Measurements from ENCODE around the gene FBXO40. TPM values are rescaled to one million over a fixed set of nuclear protein-coding genes. Genes with fewer than 3 reads are reported as not detected.

The FBXO40 gene
- total and polyA plus RNA-seq, 7 donors, result 0.95 to 152 (median 33.0) TPM

- Histone ChIP-seq H3K4me3 (peak overlapping the region; percentile 28), H3K27me3 (ENCODE audit: insufficient read depth in 3 of 3, low read length in 2 of 3) (no peaks in the 10 kb centered on the region), H3K36me3 (ENCODE audit: insufficient read depth in 1 of 2, low read depth in 1 of 2) (peaks cover 0 to 9% of the 10 kb centered on the region in 2 donors), H3K9me3 (no peaks in the 10 kb centered on the region), H3K27ac (no peak overlapping the region), H3K4me1 (no peaks in the 10 kb centered on the region)
- intact Hi-C loops (cut with DNase I), result no loop called here
- DNase-seq (no peak), ATAC-seq (no peak)
- 59 to 72% (median 68%) methylated on average over 6 of the region's 6 CpGs for WGBS, 3 donors
- no peak for TF ChIP-seq CTCF (IDR thresholded peaks at IDR 0.05)
Observed at GRCh38 chr3:121658716-121659435, 65.7 kb downstream of the FBXO40 start.

- Histone ChIP-seq H3K27ac (no peak overlapping the region), H3K4me1 (no peaks in the 10 kb centered on the region), H3K9me3 (no peaks in the 10 kb centered on the region), H3K4me3 (peak overlapping the region; percentile 28), H3K27me3 (ENCODE audit: insufficient read depth in 3 of 3, low read length in 2 of 3) (no peaks in the 10 kb centered on the region), H3K36me3 (ENCODE audit: insufficient read depth in 1 of 2, low read depth in 1 of 2) (peaks cover 0 to 16% of the 10 kb centered on the region in 2 donors)
- DNase-seq, result no peak
- ATAC-seq, result peak in 1 of 4 donors; percentile 4
- WGBS, 3 donors, result 93 to 95% (median 95%) methylated on average over 3 of the region's 3 CpGs
- intact Hi-C loops (cut with DNase I), result no loop called here
- TF ChIP-seq CTCF (IDR thresholded peaks at IDR 0.05), result no peak
Observed at GRCh38 chr3:121659586-121659985, 66.4 kb downstream of the FBXO40 start.

GRCh38 chr3:121660356-121661171 is 67.4 kb downstream of the FBXO40 start, which contains the start of gene HCLS1:
Gene HCLS1 (minus strand): TSS chr3:121660903. CDS start chr3:121658347, 2,556 bp downstream.
- Histone ChIP-seq H3K9me3 (no peaks in the 10 kb centered on the region), H3K4me3 (peak within 1 kb of the TSS; percentile 28), H3K36me3 (ENCODE audit: insufficient read depth in 1 of 2, low read depth in 1 of 2) (peaks cover 0 to 26% of the 10 kb centered on the region in 2 donors), H3K4me1 (no peaks in the 10 kb centered on the region), H3K27ac (peak within 1 kb of the TSS; percentile 50), H3K27me3 (ENCODE audit: insufficient read depth in 3 of 3, low read length in 2 of 3) (no peaks in the 10 kb centered on the region)
- DNase-seq (peak; percentile 25 to 67), ATAC-seq (peak in 2 of 4 donors; percentile 24 to 32)
- 56 to 79% (median 70%) methylated on average over 9 of the region's 9 CpGs for WGBS, 3 donors
- TF ChIP-seq CTCF (IDR thresholded peaks at IDR 0.05), result no peak
- intact Hi-C loops (cut with DNase I), result no loop called here

GRCh38 chr3:121661376-121661775 is 68.2 kb downstream of the FBXO40 start:
- Histone ChIP-seq H3K27ac (peak overlapping the region; percentile 50), H3K36me3 (ENCODE audit: insufficient read depth in 1 of 2, low read depth in 1 of 2) (peaks cover 4 to 34% of the 10 kb centered on the region in 2 donors), H3K27me3 (ENCODE audit: insufficient read depth in 3 of 3, low read length in 2 of 3) (no peaks in the 10 kb centered on the region), H3K4me1 (no peaks in the 10 kb centered on the region), H3K9me3 (no peaks in the 10 kb centered on the region), H3K4me3 (no peak overlapping the region)
- no peak for DNase-seq
- 78 to 92% (median 84%) methylated on average over 6 of the region's 6 CpGs for WGBS, 3 donors
- intact Hi-C loops (cut with DNase I), result no loop called here
- TF ChIP-seq CTCF (IDR thresholded peaks at IDR 0.05), result no peak
- no peak for ATAC-seq
